Neural progenitor cell (in vitro differentiated cells): ENCODE measurements around the gene BRD9. TPM values are rescaled to one million over a fixed set of nuclear protein-coding genes. Genes with fewer than 3 reads are reported as not detected.
"Not testable (repeated sequence)": the region's sequence is repeated elsewhere in the genome, so short reads cannot be mapped to it uniquely, and the experiment has no call there.

Experiments
- DNase-seq: peaks from one replicate; pipeline ENCODE4 v3.0.0-alpha.2; 2016; ENCODE audit warnings: low spot score
- H2AFZ ChIP-seq: fragments of 200-600 bp; sonication (generic); replicated peaks from 2 replicates; pipeline ENCODE4 v1.6.1; 2016; ENCODE audit warnings: antibody characterized with exemption
- H3F3A ChIP-seq: fragments of 200-600 bp; sonication (generic); 2 replicates; pipeline ENCODE4 v1.6.1; 2016; ENCODE audit warnings: antibody characterized with exemption, low read depth
- H3K27ac ChIP-seq: fragments of 200-600 bp; sonication (generic); 2 replicates; pipeline ENCODE4 v1.5.1; 2016; ENCODE audit warnings: mild to moderate bottlenecking
- H3K27me3 ChIP-seq: fragments of 200-600 bp; sonication (generic); 2 replicates; pipeline ENCODE4 v1.6.1; 2016; ENCODE audit warnings: mild to moderate bottlenecking, moderate library complexity
- H3K36me3 ChIP-seq: fragments of 200-600 bp; sonication (generic); 2 replicates; pipeline ENCODE4 v1.5.1; 2016
- H3K4me1 ChIP-seq: fragments of 200-600 bp; sonication (generic); 2 replicates; pipeline ENCODE4 v1.6.1; 2016; ENCODE audit warnings: mixed run types
- H3K4me2 ChIP-seq: fragments of 200-600 bp; sonication (generic); 2 replicates; pipeline ENCODE4 v1.6.1; 2016
- H3K4me3 ChIP-seq: fragments of 200-600 bp; sonication (generic); 2 replicates; pipeline ENCODE4 v1.5.1; 2016
- H3K79me2 ChIP-seq: fragments of 200-600 bp; sonication (generic); 2 replicates; pipeline ENCODE4 v1.6.1; 2016; ENCODE audit warnings: low read depth
- H3K9ac ChIP-seq: fragments of 200-600 bp; sonication (generic); 2 replicates; pipeline ENCODE4 v1.6.1; 2016
- H3K9me3 ChIP-seq: fragments of 200-600 bp; sonication (generic); 2 replicates; pipeline ENCODE4 v1.5.1; 2016; ENCODE audit warnings: low read depth
- H4K20me1 ChIP-seq: fragments of 200-600 bp; sonication (generic); 2 replicates; pipeline ENCODE4 v1.6.1; 2016; ENCODE audit warnings: low read depth
- H3K27ac Mint-ChIP-seq: 3 replicates; pipeline ENCODE4 v1.8.0; 2021; ENCODE audit warnings: mixed read lengths
- H3K27me3 Mint-ChIP-seq: 2 replicates; pipeline ENCODE4 v1.8.0; 2022; ENCODE audit warnings: low read depth, mild to moderate bottlenecking, inconsistent platforms, moderate library complexity, mixed read lengths; ENCODE audit not compliant: insufficient read depth
- H3K36me3 Mint-ChIP-seq: 3 replicates; pipeline ENCODE4 v1.8.0; 2021; ENCODE audit warnings: mixed read lengths
- H3K4me1 Mint-ChIP-seq: 3 replicates; pipeline ENCODE4 v1.8.0; 2021; ENCODE audit warnings: mixed read lengths
- H3K4me3 Mint-ChIP-seq: 3 replicates; pipeline ENCODE4 v1.8.0; 2021; ENCODE audit warnings: mild to moderate bottlenecking, moderate library complexity, mixed read lengths
- H3K9me3 Mint-ChIP-seq: 3 replicates; pipeline ENCODE4 v1.8.0; 2020; ENCODE audit warnings: mixed read lengths
- CTCF ChIP-seq: fragments of 200-600 bp; sonication (generic); IDR thresholded peaks from 2 replicates; pipeline ENCODE4 v1.5.1; 2017; ENCODE audit warnings: antibody characterized with exemption, mild to moderate bottlenecking
- EZH2 ChIP-seq: fragments of 200-600 bp; sonication (generic); IDR thresholded peaks from 2 replicates; pipeline ENCODE4 v1.6.1; 2017; ENCODE audit warnings: antibody characterized with exemption, mild to moderate bottlenecking, moderate library complexity
- EZH2phosphoT487 ChIP-seq: fragments of 200-600 bp; sonication (generic); IDR thresholded peaks from 2 replicates; pipeline ENCODE4 v1.6.1; 2017; ENCODE audit warnings: antibody characterized with exemption
- total RNA-seq: library from RNA; depleted of rRNA; stranded (reverse); fragments of >200 nt; gene quantifications from 2 replicates; pipeline ENCODE4 v1.2.3, GENCODE V29; 2015; ENCODE audit warnings: low replicate concordance

The BRD9 gene
- total RNA-seq, 1 donor from 2014 or later = 37.5 TPM

- Histone ChIP-seq H3K4me1 (peaks cover 2% of the 10 kb centered on the region), H3K27ac (no peak overlapping the region), H3K4me3 (no peak overlapping the region), H3F3A (no peaks in the 10 kb centered on the region), H4K20me1 (no peaks in the 10 kb centered on the region), H3K36me3 (no peaks in the 10 kb centered on the region), H3K9ac (no peak overlapping the region), H3K79me2 (no peaks in the 10 kb centered on the region), H3K9me3 (no peaks in the 10 kb centered on the region), H3K27me3 (peaks cover 24% of the 10 kb centered on the region), H3K4me2 (no peak overlapping the region), H2AFZ (no peak overlapping the region)
- Mint-ChIP-seq H3K4me3 (no peak overlapping the region), H3K36me3 (peaks cover 5% of the 10 kb centered on the region), H3K4me1 (no peaks in the 10 kb centered on the region), H3K27ac (no peak overlapping the region), H3K9me3 (peaks cover 2% of the 10 kb centered on the region), H3K27me3 (peaks cover 5% of the 10 kb centered on the region)
- DNase-seq = no peak
- TF ChIP-seq EZH2phosphoT487 (no peak), CTCF (no peak), EZH2 (no peak)
Measured at GRCh38 chr5:931570-932145, 39.1 kb upstream of the BRD9 start.

- Histone ChIP-seq H3K4me1 (peaks cover 8% of the 10 kb centered on the region), H3K36me3 (no peaks in the 10 kb centered on the region), H3K27ac (no peak overlapping the region), H3K9me3 (no peaks in the 10 kb centered on the region), H2AFZ (no peak overlapping the region), H3K9ac (no peak overlapping the region), H3K4me2 (no peak overlapping the region), H3K79me2 (no peaks in the 10 kb centered on the region), H3K4me3 (no peak overlapping the region), H3K27me3 (peaks cover 32% of the 10 kb centered on the region), H3F3A (no peaks in the 10 kb centered on the region), H4K20me1 (no peaks in the 10 kb centered on the region)
- Mint-ChIP-seq H3K27ac (no peak overlapping the region), H3K27me3 (peaks cover 5% of the 10 kb centered on the region), H3K4me1 (no peaks in the 10 kb centered on the region), H3K9me3 (peaks cover 2% of the 10 kb centered on the region), H3K36me3 (peaks cover 5% of the 10 kb centered on the region), H3K4me3 (no peak overlapping the region)
- DNase-seq = no peak
- TF ChIP-seq CTCF = no peak
- no peak for TF ChIP-seq EZH2
- TF ChIP-seq EZH2phosphoT487 = no peak
Measured at GRCh38 chr5:930866-931265, 38.3 kb upstream of the BRD9 start.

GRCh38 chr5:929596-929995 is 37.0 kb upstream of the BRD9 start:
- Histone ChIP-seq H3K79me2 (no peaks in the 10 kb centered on the region), H3K27me3 (peaks cover 45% of the 10 kb centered on the region), H3K4me1 (peaks cover 8% of the 10 kb centered on the region), H3K4me3 (no peak overlapping the region), H4K20me1 (no peaks in the 10 kb centered on the region), H2AFZ (no peak overlapping the region), H3K9ac (no peak overlapping the region), H3K36me3 (no peaks in the 10 kb centered on the region), H3K9me3 (no peaks in the 10 kb centered on the region), H3K4me2 (no peak overlapping the region), H3K27ac (no peak overlapping the region), H3F3A (no peaks in the 10 kb centered on the region)
- H3K4me3 Mint-ChIP-seq = no peak overlapping the region
- H3K4me1 Mint-ChIP-seq = no peaks in the 10 kb centered on the region
- H3K36me3 Mint-ChIP-seq = peaks cover 5% of the 10 kb centered on the region
- H3K9me3 Mint-ChIP-seq = no peaks in the 10 kb centered on the region
- peaks cover 8% of the 10 kb centered on the region for H3K27me3 Mint-ChIP-seq
- no peak overlapping the region for H3K27ac Mint-ChIP-seq
- TF ChIP-seq EZH2phosphoT487 = no peak
- no peak for TF ChIP-seq EZH2
- TF ChIP-seq CTCF = no peak
- DNase-seq = no peak

- H3K79me2 ChIP-seq, H3K4me3 ChIP-seq, H4K20me1 ChIP-seq, DNase-seq, H3K4me1 ChIP-seq, H3K4me2 ChIP-seq, H3K9me3 Mint-ChIP-seq, H2AFZ ChIP-seq, H3K36me3 ChIP-seq, H3K27ac Mint-ChIP-seq, H3K4me1 Mint-ChIP-seq, H3F3A ChIP-seq, H3K9ac ChIP-seq, H3K4me3 Mint-ChIP-seq, H3K27me3 Mint-ChIP-seq, H3K36me3 Mint-ChIP-seq, H3K9me3 ChIP-seq, H3K27ac ChIP-seq: not testable (repeated sequence)
- peaks cover 49% of the 10 kb centered on the region for H3K27me3 ChIP-seq
Measured at GRCh38 chr5:929182-929581, 36.6 kb upstream of the BRD9 start.
